Thyroid gland (tissue), 4 donors: ENCODE data around the gene ATG4C. TPM values are rescaled to one million over a fixed set of nuclear protein-coding genes. Genes with fewer than 3 reads are reported as not detected.

Experiments used
- DNase-seq, 2 donors: peaks; one replicate each; pipeline ENCODE4 v3.0.0-alpha.2; 2019
- H3K27ac ChIP-seq, 3 donors: fragments of 200-600 bp; sonication (generic); 1 replicate in 2 of 3; 2 replicates in 1 of 3; pipeline ENCODE4 v1.5.1; 2016 to 2019; ENCODE audit warnings: mild to moderate bottlenecking in 1 of 3, moderate library complexity in 1 of 3
- H3K27me3 ChIP-seq: fragments of 200-600 bp; sonication (generic); one replicate; pipeline ENCODE4 v1.5.1; 2019
- H3K36me3 ChIP-seq, 2 donors: fragments of 200-600 bp; sonication (generic); one replicate each; pipeline ENCODE4 v1.5.1; 2016 to 2019
- H3K4me1 ChIP-seq, 2 donors: fragments of 200-600 bp; sonication (generic); one replicate each; pipeline ENCODE4 v1.5.1; 2017 to 2019
- H3K4me3 ChIP-seq, 3 donors: fragments of 200-600 bp; sonication (generic); replicated peaks in 1 of 3; 1 replicate in 2 of 3; 2 replicates in 1 of 3; pipeline ENCODE4 v1.5.1; 2016; ENCODE audit warnings: mild to moderate bottlenecking in 1 of 3
- H3K9me3 ChIP-seq: fragments of 200-600 bp; sonication (generic); one replicate; pipeline ENCODE4 v1.5.1; 2017
- CTCF ChIP-seq, 6 experiments: fragments of 200-600 bp in 3 of 6; fragments of 450-650 bp in 3 of 6; sonication (generic) in 3 of 6; IDR thresholded peaks; one replicate each; pipeline ENCODE4 v1.5.1; 2016 to 2019; ENCODE audit warnings: antibody characterized with exemption in 6 of 6, mild to moderate bottlenecking in 2 of 6, inconsistent platforms in 1 of 6, moderate library complexity in 1 of 6
- POLR2A ChIP-seq, 2 donors: fragments of 450-650 bp; IDR thresholded peaks; one replicate each; pipeline ENCODE4 v1.6.1; 2017; ENCODE audit warnings: antibody characterized with exemption in 2 of 2, mild to moderate bottlenecking in 2 of 2, moderate library complexity in 1 of 2
- WGBS, 2 donors: methylation state at CpG; one replicate each; pipeline ENCODE4 v1.1.5; 2017; 5-methylcytosine and 5-hydroxymethylcytosine counted together
- intact Hi-C: fragments of 100-400 bp; cut with DNase I; formaldehyde crosslinking; loops from one replicate; pipeline ENCODE4 v1.15.1; 2023
- total RNA-seq, 4 donors: library from RNA; depleted of rRNA; stranded (reverse); fragments of >200 nt; gene quantifications; one replicate each; pipeline ENCODE4 v1.2.3, GENCODE V29; 2016

ATG4C gene
- total RNA-seq, 4 donors from 2014 or later: 16.3 to 23.4 (median 19.9) TPM

- intact Hi-C loops: no loop called here
- DNase-seq: no peak
- Histone ChIP-seq H3K9me3 (no peaks in the 10 kb centered on the region), H3K4me1 (no peaks in the 10 kb centered on the region), H3K27ac (no peak overlapping the region), H3K27me3 (no peaks in the 10 kb centered on the region), H3K36me3 (no peaks in the 10 kb centered on the region), H3K4me3 (no peak overlapping the region)
- no peak for TF ChIP-seq CTCF (IDR thresholded peaks at IDR 0.05)
- TF ChIP-seq POLR2A (IDR thresholded peaks at IDR 0.05): no peak
- WGBS, 2 donors: 81 to 84% methylated on average over 1 of the region's 1 CpG
These were observed 10.1 kb downstream of the ATG4C start for GRCh38 chr1:62794053-62794452.

- intact Hi-C loops: no loop called here
- H3K4me1 ChIP-seq: no peaks in the 10 kb centered on the region
- no peak overlapping the region for H3K27ac ChIP-seq
- no peak overlapping the region for H3K4me3 ChIP-seq
- TF ChIP-seq POLR2A (IDR thresholded peaks at IDR 0.05): no peak
- no peak for TF ChIP-seq CTCF (IDR thresholded peaks at IDR 0.05)
- no peaks in the 10 kb centered on the region for H3K36me3 ChIP-seq
- DNase-seq: no peak
- no peaks in the 10 kb centered on the region for H3K9me3 ChIP-seq
- no peaks in the 10 kb centered on the region for H3K27me3 ChIP-seq
These were observed 12.3 kb downstream of the ATG4C start for GRCh38 chr1:62796221-62796620.

GRCh38 chr1:62799688-62800087 is 15.8 kb downstream of the ATG4C start:
- H3K4me1 ChIP-seq: no peaks in the 10 kb centered on the region
- TF ChIP-seq CTCF (IDR thresholded peaks at IDR 0.05) (no peak), POLR2A (IDR thresholded peaks at IDR 0.05) (no peak)
- H3K27me3 ChIP-seq: no peaks in the 10 kb centered on the region
- no peak overlapping the region for H3K4me3 ChIP-seq
- H3K36me3 ChIP-seq: no peaks in the 10 kb centered on the region
- 93 to 95% methylated on average over 2 of the region's 2 CpGs for WGBS, 2 donors
- intact Hi-C loops: no loop called here
- no peaks in the 10 kb centered on the region for H3K9me3 ChIP-seq
- no peak overlapping the region for H3K27ac ChIP-seq
- DNase-seq: no peak

- intact Hi-C loops: no loop called here
- whole genome bisulfite sequencing, 2 donors: 90 to 91% methylated on average over 3 of the region's 3 CpGs
- no peaks in the 10 kb centered on the region for H3K4me1 ChIP-seq
These were observed 16.3 kb downstream of the ATG4C start for GRCh38 chr1:62800281-62800680.

GRCh38 chr1:62800825-62801306 is 16.9 kb downstream of the ATG4C start:
- Histone ChIP-seq H3K9me3 (no peaks in the 10 kb centered on the region), H3K4me3 (no peak overlapping the region), H3K4me1 (no peaks in the 10 kb centered on the region), H3K27me3 (no peaks in the 10 kb centered on the region), H3K36me3 (no peaks in the 10 kb centered on the region), H3K27ac (no peak overlapping the region)
- intact Hi-C loops: no loop called here
- no peak for TF ChIP-seq CTCF (IDR thresholded peaks at IDR 0.05)
- TF ChIP-seq POLR2A (IDR thresholded peaks at IDR 0.05): no peak
- no peak for DNase-seq
- 65 to 68% methylated on average over 3 of the region's 3 CpGs for WGBS, 2 donors

More at GRCh38 chr1:62800281-62800680, 16.3 kb downstream of the ATG4C start:
- Histone ChIP-seq H3K4me3 (no peak overlapping the region), H3K36me3 (no peaks in the 10 kb centered on the region), H3K27me3 (no peaks in the 10 kb centered on the region), H3K9me3 (no peaks in the 10 kb centered on the region), H3K27ac (no peak overlapping the region)
- no peak for DNase-seq
- no peak for TF ChIP-seq POLR2A (IDR thresholded peaks at IDR 0.05)
- TF ChIP-seq CTCF (IDR thresholded peaks at IDR 0.05): no peak
